A204.1 (cell line): ENCODE data around the gene MLLT10.
"Not testable (repeated sequence)": the region's sequence is repeated elsewhere in the genome, so short reads cannot be mapped to it uniquely, and the experiment has no call there.

Experiments used
- FAIRE-seq: peaks from 2 replicates; lab custom pipeline; 2012; peaks lifted over from hg19 to GRCh38; lab: Jason Lieb, UNC

MLLT10 gene

DNA sequence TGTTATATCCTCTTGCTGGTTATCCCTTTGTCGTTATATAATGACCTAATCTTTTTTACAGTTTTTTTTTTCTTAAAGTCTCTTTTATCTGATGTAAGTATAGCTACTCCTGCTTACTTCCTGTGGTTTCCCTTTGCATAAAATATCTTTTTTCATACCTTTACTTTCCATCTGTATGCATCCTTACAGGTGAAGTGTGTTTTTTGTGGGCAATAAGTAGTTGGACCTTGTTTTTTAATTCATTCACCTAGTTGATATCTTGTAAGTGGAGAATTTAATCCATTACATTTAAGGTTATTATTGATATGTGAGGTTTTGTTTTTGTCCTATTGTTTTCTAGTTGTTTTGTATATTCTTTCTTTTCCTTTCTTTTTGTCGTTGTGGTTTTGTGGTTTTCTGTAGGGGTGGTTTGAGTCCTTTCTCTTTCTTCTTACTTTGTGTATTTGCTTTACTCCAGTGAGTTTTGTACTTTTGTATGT, 168.6 kb downstream of the MLLT10 start:
- no peak for FAIRE-seq

DNA sequence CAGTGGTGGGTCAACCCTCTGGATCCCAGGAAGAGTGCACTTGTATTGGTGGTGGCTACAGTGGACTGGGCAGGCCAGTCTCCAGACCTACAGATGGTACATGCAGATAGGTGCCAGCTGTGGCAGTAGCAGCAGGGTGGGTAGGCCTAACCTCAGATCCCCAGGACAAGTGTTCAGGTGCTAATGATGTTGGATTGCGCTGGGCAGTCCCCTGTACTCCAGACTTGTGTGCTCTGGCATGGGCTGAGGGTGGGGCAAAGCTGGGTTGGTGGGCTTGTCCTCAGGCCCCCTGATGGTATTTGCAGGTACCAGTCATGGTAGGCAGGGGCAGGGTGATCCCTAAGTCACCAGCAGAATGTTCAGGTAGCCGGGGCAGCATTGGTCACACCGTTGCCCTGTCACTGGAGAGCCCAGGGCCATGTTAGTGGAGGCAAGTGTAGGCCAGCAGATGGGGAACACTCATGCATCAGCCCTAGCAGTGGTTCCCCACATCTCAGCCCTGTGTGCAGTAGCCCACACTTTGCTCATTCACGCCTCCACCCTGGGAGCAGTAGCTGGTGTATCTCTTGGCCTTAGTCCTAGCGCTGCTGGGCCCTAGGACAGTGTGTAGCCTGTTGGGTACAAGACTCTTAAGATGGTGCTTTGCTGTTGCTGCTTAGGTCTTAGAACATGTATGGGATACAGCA, 171.3 kb downstream of the MLLT10 start:
- no peak for FAIRE-seq

DNA sequence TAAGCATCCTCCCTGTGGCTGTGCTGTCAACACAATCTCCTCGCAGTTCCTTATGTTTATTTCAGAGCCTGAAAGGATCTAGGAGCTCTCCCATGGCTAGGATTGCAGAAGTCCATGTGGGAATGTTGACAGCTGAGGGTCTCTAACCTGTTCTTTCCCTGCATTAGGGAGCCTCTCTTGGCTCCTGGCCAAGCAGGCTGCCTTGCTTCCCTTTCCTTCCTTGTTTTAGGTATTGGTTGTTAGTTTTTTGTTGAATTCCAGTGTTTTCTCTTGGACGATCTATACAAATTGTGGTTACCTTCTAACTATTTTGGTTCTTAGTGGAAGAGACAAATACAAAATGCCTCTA, 171.8 kb downstream of the MLLT10 start:
- no peak for FAIRE-seq

DNA sequence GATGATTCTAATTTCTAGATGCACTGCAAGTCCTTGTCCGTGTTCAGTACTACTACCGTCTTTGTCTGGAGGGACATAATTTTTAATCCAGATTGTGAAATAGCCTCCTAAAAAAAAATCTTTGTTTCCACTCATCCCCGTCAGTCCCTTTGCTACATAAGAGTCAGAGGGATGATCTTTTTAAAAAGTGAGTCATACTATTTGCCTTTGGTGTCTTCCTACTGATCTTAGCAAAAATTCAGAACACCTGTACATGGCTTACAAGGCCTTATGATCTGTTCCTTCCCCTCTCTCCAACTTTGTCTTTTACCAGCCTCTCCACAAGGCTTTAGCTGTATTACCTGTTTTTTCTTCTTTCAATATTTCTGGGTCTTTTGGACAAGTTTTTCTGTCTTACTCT, 173.5 kb downstream of the MLLT10 start:
- no peak for FAIRE-seq

DNA sequence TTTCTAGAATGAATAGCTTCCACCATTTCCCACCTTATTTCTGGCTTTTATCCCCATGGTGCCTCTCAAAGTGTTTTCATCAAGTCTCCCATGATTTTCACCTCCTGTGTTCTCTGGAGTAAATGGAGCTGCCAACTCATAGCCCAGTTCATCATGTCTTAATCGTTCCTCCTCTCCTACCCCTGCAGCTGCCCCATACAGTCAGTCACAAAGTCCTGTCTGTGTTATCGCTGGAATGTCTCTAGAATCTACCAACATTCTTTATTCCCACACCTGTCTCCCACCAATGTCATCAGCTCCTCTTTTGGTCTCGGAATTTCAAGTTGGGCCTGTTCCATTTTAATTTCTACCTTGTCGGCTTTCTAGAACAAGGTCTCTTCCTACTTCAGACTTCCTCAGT, 178.9 kb downstream of the MLLT10 start:
- no peak for FAIRE-seq

DNA sequence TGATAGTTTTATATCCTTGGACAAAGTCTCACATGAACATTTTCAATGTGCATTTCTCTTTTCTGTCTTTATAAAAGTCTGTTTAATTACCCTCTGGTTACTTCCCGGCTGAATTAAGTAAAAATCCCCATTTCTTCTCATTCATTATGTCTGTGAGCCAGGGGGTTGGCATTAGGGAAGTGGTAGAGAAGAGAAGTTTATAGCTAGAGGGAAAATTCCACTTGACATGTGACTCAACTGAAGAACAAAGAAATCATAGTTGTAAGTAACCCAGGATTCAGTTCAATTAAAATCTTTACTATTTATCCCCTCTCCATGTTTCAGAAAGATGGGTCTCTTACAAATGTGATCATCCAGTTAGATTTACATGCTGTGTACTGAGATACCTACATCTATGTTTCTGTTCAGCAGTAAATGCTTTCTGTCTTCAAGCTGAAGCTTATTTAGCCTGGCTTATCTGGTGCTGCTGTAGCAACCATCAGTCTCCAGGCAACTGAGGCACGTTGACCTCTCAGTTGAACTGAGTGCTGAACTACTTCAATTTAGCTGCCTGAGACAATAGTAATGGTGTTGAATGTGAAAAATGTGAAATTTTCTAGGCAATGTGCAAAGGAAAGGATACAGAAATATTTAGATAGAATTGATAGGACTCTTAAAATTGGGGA, 181.6 kb downstream of the MLLT10 start:
- FAIRE-seq = no peak

DNA sequence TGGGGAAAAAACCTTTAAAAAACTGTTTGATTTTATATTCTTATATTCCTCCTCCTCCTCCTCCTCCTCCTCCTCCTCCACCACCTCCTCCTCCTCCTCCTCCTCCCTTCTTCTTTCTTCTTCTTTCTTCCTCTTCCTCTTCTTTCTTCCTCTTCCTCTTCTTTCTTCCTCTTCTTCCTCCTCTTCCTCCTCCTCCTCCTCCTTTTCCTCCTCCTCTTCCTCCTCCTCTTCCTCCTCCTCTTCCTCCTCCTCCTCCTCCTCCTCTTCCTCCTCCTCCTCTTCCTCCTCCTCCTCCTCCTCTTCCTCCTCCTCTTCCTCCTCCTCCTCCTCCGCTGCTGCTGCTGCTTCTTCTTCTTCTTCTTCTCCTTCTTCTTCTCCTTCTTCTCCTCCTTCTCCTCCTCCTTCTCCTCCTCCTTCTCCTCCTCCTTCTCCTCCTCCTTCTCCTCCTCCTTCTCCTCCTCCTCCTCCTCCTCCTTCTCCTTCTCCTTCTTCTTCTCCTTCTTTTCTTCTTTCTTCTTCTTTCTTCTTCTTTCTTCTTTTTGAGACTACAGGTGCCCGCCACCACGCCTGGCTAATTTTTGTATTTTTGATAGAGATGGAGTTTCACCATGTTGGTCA, 183.5 kb downstream of the MLLT10 start:
- not testable (repeated sequence) for FAIRE-seq

DNA sequence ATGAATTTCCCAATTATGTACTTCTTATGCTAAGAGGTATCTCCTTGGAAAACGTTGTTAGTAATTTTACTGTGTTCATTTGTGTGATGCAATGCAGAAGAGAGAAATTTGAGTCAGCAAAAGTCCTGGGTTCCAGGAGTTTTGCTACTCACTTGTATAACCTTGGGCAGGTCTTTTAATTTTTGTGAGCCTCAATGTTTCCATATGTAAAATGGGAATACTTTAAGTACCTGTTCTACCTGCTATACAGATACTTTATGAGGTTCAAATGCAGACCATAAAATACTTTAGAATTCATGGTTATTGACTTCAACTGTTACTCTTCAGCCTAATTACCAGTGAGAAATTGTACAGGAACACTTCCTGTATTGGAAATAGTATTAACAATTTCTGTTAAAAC, 185.5 kb downstream of the MLLT10 start:
- FAIRE-seq = no peak

DNA sequence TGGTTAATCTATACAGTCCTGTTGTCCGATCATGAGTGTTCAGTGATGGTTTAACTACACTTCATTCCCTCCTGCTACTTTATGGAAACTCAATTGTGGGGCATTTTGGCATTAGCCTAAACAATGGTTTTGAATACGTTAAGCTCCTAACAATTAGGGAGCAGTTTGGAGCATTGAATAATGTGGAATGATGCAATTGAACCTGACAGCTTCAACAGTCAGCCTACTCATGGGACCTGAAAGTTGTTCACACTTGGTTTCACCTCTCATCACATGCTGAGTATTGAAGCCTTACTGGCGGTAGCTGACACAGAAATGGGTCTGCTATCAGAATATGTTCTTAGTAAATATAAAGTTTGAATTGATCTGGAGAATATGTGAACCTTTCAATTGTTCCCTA, 186.1 kb downstream of the MLLT10 start:
- FAIRE-seq = no peak

DNA sequence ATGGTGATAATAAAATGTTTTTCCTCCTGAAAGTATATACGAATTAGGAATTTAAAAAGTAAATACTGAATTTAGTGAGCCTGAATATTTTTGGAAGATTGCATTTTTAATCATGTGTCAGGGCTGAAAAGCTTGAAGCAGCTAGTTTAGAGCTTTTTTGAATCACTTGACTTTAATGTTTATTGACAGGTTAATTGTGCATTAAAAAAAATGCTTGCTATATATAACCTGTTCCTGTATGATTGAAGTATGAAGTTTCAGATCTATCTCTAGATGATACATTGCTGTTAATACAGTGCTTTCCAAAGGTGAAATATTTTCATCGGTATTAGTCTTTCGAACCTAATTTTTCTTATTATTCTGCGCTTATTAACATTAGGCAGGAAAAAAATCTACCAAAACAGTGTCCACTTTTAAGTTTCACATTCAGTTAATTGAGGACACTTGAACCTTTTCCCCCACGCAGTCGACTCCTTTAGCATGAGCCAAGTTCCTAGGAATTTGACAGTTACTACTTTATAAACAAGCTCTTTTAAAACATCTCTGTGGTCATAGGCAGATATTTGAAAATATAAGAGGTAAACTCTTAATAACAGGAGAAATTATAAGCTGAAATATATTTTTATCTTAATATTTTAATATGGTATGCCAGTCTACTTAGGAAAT, 187.1 kb downstream of the MLLT10 start:
- FAIRE-seq = no peak

DNA sequence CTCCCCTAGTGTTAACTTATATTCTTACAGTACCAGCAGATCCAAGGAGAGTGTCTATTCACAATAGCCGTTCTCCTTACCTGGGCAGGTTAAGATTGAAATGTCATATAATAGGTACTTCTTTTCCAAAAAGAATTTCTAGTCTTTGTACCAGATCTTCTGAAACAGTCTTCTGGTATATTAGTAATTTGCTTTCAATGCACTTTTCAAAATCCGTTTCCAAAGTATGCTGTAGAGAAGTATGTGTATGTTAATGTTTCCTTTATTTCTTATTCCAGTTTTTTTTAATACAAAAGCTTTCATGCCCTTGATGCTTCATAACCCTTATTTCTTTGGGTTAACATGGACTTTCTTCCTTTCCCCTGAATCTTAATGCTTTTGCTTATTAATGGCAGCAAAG, 188.2 kb downstream of the MLLT10 start:
- no peak for FAIRE-seq

DNA sequence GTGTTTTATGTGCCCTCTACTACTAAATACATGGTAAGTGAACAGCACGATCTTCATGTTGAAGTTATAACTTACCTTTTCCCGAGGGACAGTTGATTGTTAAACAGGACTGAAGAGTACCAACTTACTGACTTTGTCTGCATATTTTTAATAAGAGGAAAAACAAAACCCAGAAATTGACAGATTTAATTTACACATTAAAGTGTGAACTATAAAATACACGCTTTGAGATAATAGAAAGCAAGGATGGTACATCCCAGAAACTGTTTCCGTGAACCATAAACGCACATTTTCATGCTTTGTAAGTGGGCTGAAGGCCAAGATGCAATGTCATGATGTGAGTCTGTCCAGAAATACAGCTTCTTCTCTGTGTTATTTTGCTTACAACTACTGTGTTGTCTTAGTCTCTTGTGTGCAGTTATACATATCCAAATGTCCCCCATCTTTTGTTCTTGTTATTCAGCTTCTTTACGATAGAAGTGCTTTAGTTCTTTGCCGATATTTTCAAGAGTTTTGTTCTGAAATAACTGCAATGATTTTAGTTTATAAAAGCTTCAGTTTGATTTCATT, 190.1 kb downstream of the MLLT10 start:
- no peak for FAIRE-seq

DNA sequence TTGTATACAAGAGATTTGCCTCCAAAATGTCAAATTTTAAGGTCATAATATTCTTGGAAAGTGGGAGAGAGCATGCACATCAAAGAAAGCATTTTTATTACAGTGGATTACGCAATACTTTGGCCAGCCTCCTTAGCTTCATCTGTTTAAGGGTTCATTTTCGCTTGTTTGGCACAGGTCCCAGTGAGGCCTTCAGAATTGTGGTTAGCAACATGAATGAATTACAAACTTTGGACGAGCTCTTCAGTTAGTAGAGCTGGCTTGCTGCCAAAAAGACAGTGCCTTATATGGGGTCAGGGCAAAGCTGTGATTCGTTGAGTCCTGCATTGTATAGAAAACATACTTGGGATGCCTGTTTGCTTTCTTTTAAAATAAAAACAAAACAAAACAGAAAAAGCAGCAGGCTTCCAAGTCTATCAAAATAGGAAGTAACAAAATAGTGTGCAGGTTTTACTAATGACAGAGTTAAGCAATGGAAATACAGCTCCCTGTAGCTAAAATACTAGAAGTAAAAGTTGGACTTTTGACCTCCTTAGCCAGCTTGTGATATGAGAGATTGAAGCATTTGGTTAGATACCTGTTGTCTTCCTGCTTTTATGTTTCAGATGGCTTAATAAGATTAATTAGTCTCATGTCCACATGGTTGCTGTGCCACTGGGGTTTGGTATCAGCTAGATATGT, 190.8 kb downstream of the MLLT10 start:
- no peak for FAIRE-seq

DNA sequence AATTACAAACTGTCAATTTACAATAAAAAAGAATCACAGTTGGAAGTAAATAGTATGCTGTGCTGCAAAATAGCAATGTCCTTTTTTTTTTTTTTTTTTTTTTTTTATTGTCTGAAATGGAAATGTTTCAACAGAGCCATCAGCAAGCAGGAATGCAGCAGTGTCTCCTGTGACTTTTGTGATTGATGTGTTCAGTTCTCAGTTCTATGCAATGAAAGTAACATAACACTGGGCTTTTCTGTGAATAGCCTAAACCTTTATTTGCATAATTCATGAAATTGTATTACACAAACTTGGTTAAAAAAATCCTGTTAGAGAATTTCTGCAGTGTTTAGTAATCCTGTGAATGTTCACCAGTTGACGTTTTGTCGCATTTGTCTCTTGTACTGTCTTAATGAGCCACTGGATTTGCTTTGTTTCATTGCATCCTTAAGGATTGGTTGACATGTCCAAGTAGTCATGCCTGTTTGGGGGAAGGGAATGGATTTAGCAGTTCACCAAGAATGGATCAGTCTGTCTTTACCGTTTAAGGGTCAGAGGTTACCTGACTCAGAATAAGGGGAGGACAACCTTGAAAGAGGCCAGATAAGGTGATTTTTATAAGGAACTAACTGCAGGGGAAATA, 192.7 kb downstream of the MLLT10 start:
- FAIRE-seq = no peak

DNA sequence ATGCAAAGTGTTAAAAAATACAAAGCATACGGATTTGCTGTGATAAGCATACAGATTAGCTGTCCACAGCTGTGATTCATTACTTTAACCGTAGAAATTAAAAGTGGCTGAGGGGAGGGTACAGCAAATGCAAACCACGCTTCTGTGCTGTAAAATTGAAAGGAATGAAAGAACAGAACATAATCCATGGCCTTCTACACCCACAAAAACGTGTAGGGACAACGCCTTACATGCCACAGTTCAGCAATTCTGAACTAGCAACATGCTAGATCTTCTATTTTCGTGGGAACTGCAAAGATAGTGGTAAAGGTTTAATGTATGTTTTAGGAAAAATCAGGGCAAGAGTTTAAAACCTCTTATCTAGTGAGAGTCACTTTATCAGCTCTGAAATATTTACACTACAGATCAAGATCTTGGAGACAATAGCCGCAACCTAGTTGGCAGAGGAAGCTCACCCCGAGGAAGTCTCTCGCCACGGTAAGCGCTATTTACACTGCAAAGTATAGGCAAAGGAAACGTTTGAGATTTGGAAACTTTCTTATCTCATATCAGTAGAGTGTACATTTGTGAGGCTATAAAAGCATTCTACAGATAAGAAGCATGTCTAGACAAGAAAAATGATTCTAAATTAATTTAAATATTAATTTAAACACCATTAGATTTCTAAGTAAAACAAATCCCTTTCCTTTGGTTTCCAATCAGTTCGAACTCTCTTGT, 193.6 kb downstream of the MLLT10 start:
- FAIRE-seq = no peak

DNA sequence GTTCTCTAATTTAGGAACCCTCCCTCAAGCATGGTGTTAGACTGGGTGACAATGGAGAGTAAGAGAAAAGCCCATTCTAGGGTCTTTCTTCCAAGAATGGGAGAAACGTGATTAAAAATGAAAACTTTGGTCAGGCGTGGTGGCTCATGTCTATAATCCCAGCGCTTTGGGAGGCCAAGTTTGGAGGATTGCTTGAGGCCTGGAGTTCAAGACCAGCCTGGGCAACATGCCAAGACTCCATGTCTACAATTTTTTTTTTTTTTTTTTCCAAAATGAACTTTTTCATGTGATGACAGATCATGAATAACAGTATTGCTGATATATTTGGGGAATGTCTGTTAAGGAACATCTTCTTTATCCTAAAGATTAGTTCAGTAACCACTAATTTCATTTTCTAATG, 194.6 kb downstream of the MLLT10 start:
- FAIRE-seq = no peak

DNA sequence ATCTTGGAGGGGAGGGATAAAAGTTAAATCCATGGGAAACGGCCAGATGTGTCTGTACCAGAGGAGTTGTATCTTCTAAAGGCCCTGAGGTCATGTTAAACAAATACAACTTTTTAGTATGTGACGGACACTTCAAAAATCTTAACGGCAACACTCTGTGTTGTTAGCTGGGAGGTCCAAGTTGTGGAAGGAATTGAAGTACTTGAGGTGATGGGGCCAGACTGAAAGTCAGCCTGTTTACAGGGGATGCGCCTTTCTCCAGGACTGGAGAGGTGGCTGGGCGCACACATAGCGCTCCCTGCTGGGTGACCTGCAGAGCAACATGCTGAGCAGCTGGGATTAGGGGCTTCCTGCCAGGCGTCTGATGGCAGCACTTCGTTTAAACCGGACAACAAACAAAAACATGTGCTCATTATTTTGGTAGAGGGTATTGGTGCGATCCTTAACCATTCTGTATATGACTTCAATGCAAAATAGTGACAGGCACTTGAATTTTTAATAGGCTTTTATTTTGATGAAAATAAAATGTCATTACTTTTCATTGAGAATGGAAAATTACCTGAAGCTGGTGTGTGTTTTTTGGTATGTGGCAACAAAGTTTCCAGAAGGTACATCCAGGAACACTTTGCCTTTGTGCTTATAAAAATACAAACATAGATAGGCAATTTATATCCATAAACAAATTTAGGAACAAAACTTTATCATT, 198.2 kb downstream of the MLLT10 start:
- FAIRE-seq = no peak

DNA sequence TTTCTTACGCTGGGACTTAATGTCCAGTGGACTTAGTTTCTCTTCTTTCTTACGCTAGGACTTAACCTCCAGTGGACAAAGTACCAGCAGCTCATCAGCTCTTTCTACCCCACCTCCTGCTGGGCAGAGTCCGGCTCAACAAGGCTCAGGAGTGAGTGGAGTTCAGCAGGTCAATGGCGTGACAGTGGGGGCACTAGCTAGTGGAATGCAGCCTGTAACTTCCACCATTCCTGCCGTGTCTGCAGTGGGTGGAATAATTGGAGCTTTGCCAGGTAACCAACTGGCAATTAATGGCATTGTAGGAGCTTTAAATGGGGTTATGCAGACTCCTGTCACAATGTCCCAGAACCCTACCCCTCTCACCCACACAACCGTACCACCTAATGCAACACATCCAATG, 199.7 kb downstream of the MLLT10 start:
- FAIRE-seq = no peak

DNA sequence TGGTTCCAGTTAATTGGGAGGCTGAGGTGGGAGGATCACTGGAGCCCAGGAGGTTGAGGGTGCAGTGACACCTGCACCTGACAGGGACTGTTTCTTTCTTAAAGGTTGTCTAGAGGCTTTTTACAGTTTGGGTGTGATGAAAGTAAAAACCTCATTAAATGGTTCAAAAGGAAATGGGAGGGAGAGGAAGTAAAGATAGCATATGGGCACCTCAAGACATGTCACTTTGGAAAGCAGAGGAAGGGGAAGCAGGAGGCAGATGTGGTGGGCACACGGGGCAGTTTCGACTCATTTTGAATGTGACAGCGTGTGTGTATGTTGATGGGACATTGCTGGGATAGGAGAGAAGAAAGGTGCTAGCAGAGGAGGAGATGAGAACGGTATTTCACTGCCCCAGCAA, 203.1 kb downstream of the MLLT10 start:
- FAIRE-seq = no peak

DNA sequence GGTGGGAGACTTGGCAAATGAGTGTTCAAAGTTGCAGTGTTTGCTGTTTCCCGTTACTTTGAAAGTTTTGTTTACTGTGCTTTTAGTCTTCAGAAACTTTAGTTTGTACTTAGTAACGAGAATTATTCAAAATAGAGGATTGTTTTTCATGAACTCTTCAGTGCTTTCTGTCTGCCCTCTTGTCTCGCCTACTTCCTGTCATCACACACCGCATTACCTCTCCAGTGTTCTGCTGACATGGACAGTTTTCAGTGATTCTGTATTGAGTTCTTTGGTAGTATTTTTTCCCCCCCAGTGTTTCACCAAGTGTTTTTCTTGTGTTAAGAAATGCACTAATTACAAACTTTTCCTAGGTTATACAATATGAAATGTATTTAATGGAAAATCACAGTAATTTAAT, 207.0 kb downstream of the MLLT10 start:
- FAIRE-seq = no peak
